ENCODE measurements around the gene SLCO2A1. TPM values are rescaled to one million over a fixed set of nuclear protein-coding genes. Genes with fewer than 3 reads are reported as not detected.
A peak's percentile ranks its signal among the peaks of the same experiment; 100 is the strongest.

SLCO2A1 gene
- total RNA-seq, 1 donor from 2014 or later = not detected

DNA sequence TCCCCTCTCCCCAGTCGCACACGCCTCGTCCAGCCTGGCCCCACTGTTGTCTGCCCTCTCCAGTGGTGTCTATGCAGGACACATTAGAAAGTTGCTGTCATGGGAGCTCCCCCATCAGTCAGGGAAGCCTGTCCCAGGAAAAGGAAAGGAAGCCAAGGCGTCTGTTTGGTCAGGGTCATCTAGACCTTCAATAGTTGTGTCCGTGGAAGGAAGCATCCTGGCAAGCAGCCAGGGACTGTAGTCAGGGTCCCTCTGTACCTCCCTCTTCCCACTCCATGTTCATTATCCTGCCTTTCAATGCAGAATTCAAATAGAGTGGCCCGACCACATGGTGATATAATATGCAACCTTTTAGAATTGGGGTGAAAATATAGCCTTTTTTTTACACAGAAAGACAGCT lies 73.4 kb downstream of the SLCO2A1 start:
- H3K27me3 ChIP-seq (ENCODE audit: control insufficient read depth, insufficient read depth, low read length) = peaks cover 31% of the 10 kb centered on the region
- FAIRE-seq (no peak), DNase-seq (ENCODE audit: low read depth) (no peak)
- no peaks in the 10 kb centered on the region for H3K36me3 ChIP-seq (ENCODE audit: control insufficient read depth, insufficient read depth, low read length)
- no peak overlapping the region for H3K4me3 ChIP-seq (ENCODE audit: low read depth, low read length)
- no peak for TF ChIP-seq CTCF (IDR thresholded peaks at IDR 0.05; ENCODE audit: insufficient read depth, low read length, severe bottlenecking)

GRCh38 chr3:133955892-133956291 lies 73.8 kb downstream of the SLCO2A1 start:
- Histone ChIP-seq H3K27me3 (ENCODE audit: control insufficient read depth, insufficient read depth, low read length) (peaks cover 31% of the 10 kb centered on the region), H3K36me3 (ENCODE audit: control insufficient read depth, insufficient read depth, low read length) (no peaks in the 10 kb centered on the region), H3K4me3 (ENCODE audit: low read depth, low read length) (no peak overlapping the region)
- no peak for DNase-seq (ENCODE audit: low read depth)
- no peak for TF ChIP-seq CTCF (IDR thresholded peaks at IDR 0.05; ENCODE audit: insufficient read depth, low read length, severe bottlenecking)
- FAIRE-seq = peak; percentile 84

- Histone ChIP-seq H3K36me3 (ENCODE audit: control insufficient read depth, insufficient read depth, low read length) (no peaks in the 10 kb centered on the region), H3K4me3 (ENCODE audit: low read depth, low read length) (no peak overlapping the region), H3K27me3 (ENCODE audit: control insufficient read depth, insufficient read depth, low read length) (peaks cover 34% of the 10 kb centered on the region)
- FAIRE-seq (no peak), DNase-seq (ENCODE audit: low read depth) (no peak)
- TF ChIP-seq CTCF (IDR thresholded peaks at IDR 0.05; ENCODE audit: insufficient read depth, low read length, severe bottlenecking) = no peak
These were observed 74.9 kb downstream of the SLCO2A1 start for GRCh38 chr3:133954717-133955360.

- no peak for TF ChIP-seq CTCF (IDR thresholded peaks at IDR 0.05; ENCODE audit: insufficient read depth, low read length, severe bottlenecking)
- Histone ChIP-seq H3K27me3 (ENCODE audit: control insufficient read depth, insufficient read depth, low read length) (peaks cover 42% of the 10 kb centered on the region), H3K36me3 (ENCODE audit: control insufficient read depth, insufficient read depth, low read length) (no peaks in the 10 kb centered on the region), H3K4me3 (ENCODE audit: low read depth, low read length) (no peak overlapping the region)
- FAIRE-seq (no peak), DNase-seq (ENCODE audit: low read depth) (no peak)
These were observed 76.4 kb downstream of the SLCO2A1 start for GRCh38 chr3:133953297-133953696.

DNA sequence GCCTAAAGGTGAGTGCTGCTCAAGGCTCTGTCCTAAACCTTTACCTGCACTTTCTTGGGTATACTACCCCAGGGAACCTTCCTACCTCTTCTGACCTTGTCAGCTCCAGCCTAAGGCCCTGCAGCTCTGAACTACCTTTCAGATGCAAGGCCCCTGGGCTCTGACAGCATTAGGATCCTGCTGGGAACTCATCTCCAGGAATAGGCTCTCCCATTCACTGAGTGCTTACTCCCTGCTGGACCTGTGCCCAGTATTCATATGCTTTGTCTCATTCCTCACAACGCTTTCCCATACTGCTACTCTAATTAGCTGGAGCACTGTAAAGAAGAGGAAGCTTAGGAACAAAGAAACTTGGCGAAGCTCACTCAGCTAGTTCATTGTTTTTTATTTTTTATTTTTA lies 80.3 kb downstream of the SLCO2A1 start:
- Histone ChIP-seq H3K4me3 (ENCODE audit: low read depth, low read length) (no peak overlapping the region), H3K27me3 (ENCODE audit: control insufficient read depth, insufficient read depth, low read length) (peaks cover 55% of the 10 kb centered on the region), H3K36me3 (ENCODE audit: control insufficient read depth, insufficient read depth, low read length) (no peaks in the 10 kb centered on the region)
- no peak for TF ChIP-seq CTCF (IDR thresholded peaks at IDR 0.05; ENCODE audit: insufficient read depth, low read length, severe bottlenecking)
- no peak for FAIRE-seq
- no peak for DNase-seq (ENCODE audit: low read depth)

GRCh38 chr3:133948996-133949395 lies 80.7 kb downstream of the SLCO2A1 start:
- DNase-seq (ENCODE audit: low read depth) = no peak
- Histone ChIP-seq H3K36me3 (ENCODE audit: control insufficient read depth, insufficient read depth, low read length) (no peaks in the 10 kb centered on the region), H3K4me3 (ENCODE audit: low read depth, low read length) (no peak overlapping the region), H3K27me3 (ENCODE audit: control insufficient read depth, insufficient read depth, low read length) (peaks cover 54% of the 10 kb centered on the region)
- FAIRE-seq = no peak
- TF ChIP-seq CTCF (IDR thresholded peaks at IDR 0.05; ENCODE audit: insufficient read depth, low read length, severe bottlenecking) = no peak
